HEK293 (cell line): ENCODE results near the gene NAP1L4.

Experiments
- EGR2 ChIP-seq: fragments of 450-650 bp; formaldehyde crosslinking; IDR thresholded peaks from 2 replicates; pipeline ENCODE4 v1.5.1; 2016; ENCODE audit warnings: low read depth, missing biosample characterization, missing genetic modification characterization
- IKZF3 ChIP-seq: fragments of 450-650 bp; IDR thresholded peaks from 2 replicates; pipeline ENCODE4 v1.5.0; 2018; ENCODE audit warnings: missing biosample characterization, mild to moderate bottlenecking, missing genetic modification characterization, moderate library complexity
- KLF16 ChIP-seq: fragments of 450-650 bp; formaldehyde crosslinking; IDR thresholded peaks from 2 replicates; pipeline ENCODE4 v1.5.1; 2017; ENCODE audit warnings: missing biosample characterization, missing genetic modification characterization
- KLF9 ChIP-seq: fragments of 450-650 bp; formaldehyde crosslinking; IDR thresholded peaks from 2 replicates; pipeline ENCODE4 v1.5.1; 2016; ENCODE audit warnings: missing biosample characterization, missing genetic modification characterization, low read depth
- MEIS1 ChIP-seq: sonication (generic); formaldehyde crosslinking; IDR thresholded peaks from 2 replicates; pipeline ENCODE4 v1.8.1; 2022; ENCODE audit warnings: missing genetic modification reagents, mild to moderate bottlenecking, borderline replicate concordance
- SALL2 ChIP-seq: fragments of 450-650 bp; formaldehyde crosslinking; IDR thresholded peaks from 2 replicates; pipeline ENCODE4 v1.5.0; 2017; ENCODE audit warnings: missing biosample characterization, mild to moderate bottlenecking, missing genetic modification characterization, borderline replicate concordance
- SP3 ChIP-seq: fragments of 450-650 bp; formaldehyde crosslinking; IDR thresholded peaks from 2 replicates; pipeline ENCODE4 v1.5.1; 2016; ENCODE audit warnings: missing biosample characterization, missing genetic modification characterization
- TCF7L2 ChIP-seq: IDR thresholded peaks from 2 replicates; pipeline ENCODE4 v1.6.1; 2011; ENCODE audit warnings: low read depth, mild to moderate bottlenecking, inconsistent platforms, low read length, moderate library complexity, borderline replicate concordance
- ZBTB20 ChIP-seq: fragments of 450-650 bp; formaldehyde crosslinking; IDR thresholded peaks from 2 replicates; pipeline ENCODE4 v1.5.1; 2016; ENCODE audit warnings: missing biosample characterization, missing genetic modification characterization
- ZBTB21 ChIP-seq: fragments of 450-650 bp; formaldehyde crosslinking; IDR thresholded peaks from 2 replicates; pipeline ENCODE4 v1.5.1; 2017; ENCODE audit warnings: missing biosample characterization, missing genetic modification characterization
- ZBTB7A ChIP-seq: fragments of 450-650 bp; formaldehyde crosslinking; IDR thresholded peaks from 2 replicates; pipeline ENCODE4 v1.5.1; 2016; ENCODE audit warnings: low read depth, missing biosample characterization, missing genetic modification characterization
- ZFHX2 ChIP-seq: fragments of 450-650 bp; formaldehyde crosslinking; conservative IDR thresholded peaks from 2 replicates; pipeline ENCODE4 v1.5.1; 2016; ENCODE audit warnings: missing biosample characterization, missing genetic modification characterization
- ZFP69B ChIP-seq: fragments of 450-650 bp; formaldehyde crosslinking; IDR thresholded peaks from 2 replicates; pipeline ENCODE4 v1.5.1; 2016; ENCODE audit warnings: missing biosample characterization, missing genetic modification characterization
- ZNF10 ChIP-seq: fragments of 450-650 bp; formaldehyde crosslinking; IDR thresholded peaks from 2 replicates; pipeline ENCODE4 v1.5.1; 2017; ENCODE audit warnings: missing biosample characterization, missing genetic modification characterization
- ZNF112 ChIP-seq: fragments of 450-650 bp; formaldehyde crosslinking; IDR thresholded peaks from 2 replicates; pipeline ENCODE4 v1.5.0; 2017; ENCODE audit warnings: missing biosample characterization, missing genetic modification characterization
- ZNF202 ChIP-seq: fragments of 450-650 bp; formaldehyde crosslinking; IDR thresholded peaks from 2 replicates; pipeline ENCODE4 v1.5.1; 2016; ENCODE audit warnings: missing biosample characterization, missing genetic modification characterization, borderline replicate concordance
- ZNF221 ChIP-seq: fragments of 450-650 bp; formaldehyde crosslinking; IDR thresholded peaks from 2 replicates; pipeline ENCODE4 v1.5.1; 2017; ENCODE audit warnings: missing biosample characterization, missing genetic modification characterization, borderline replicate concordance
- ZNF311 ChIP-seq: fragments of 450-650 bp; formaldehyde crosslinking; IDR thresholded peaks from 2 replicates; pipeline ENCODE4 v1.5.1; 2017; ENCODE audit warnings: missing biosample characterization, missing genetic modification characterization, borderline replicate concordance
- ZNF324 ChIP-seq: fragments of 450-650 bp; formaldehyde crosslinking; IDR thresholded peaks from 2 replicates; pipeline ENCODE4 v1.5.1; 2016; ENCODE audit warnings: missing biosample characterization, missing genetic modification characterization
- ZNF394 ChIP-seq: fragments of 450-650 bp; formaldehyde crosslinking; IDR thresholded peaks from 2 replicates; pipeline ENCODE4 v1.5.1; 2016; ENCODE audit warnings: missing biosample characterization, missing genetic modification characterization, mild to moderate bottlenecking, moderate library complexity, borderline replicate concordance
- ZNF596 ChIP-seq: fragments of 450-650 bp; IDR thresholded peaks from 2 replicates; pipeline ENCODE4 v1.5.0; 2018; ENCODE audit warnings: missing biosample characterization, mild to moderate bottlenecking, missing genetic modification characterization, moderate library complexity
- ZNF624 ChIP-seq: fragments of 450-650 bp; formaldehyde crosslinking; IDR thresholded peaks from 2 replicates; pipeline ENCODE4 v1.5.1; 2017; ENCODE audit warnings: missing biosample characterization, missing genetic modification characterization
- ZNF843 ChIP-seq: fragments of 450-650 bp; formaldehyde crosslinking; IDR thresholded peaks from 2 replicates; pipeline ENCODE4 v1.5.1; 2016; ENCODE audit warnings: missing biosample characterization, missing genetic modification characterization
- ZSCAN30 ChIP-seq: fragments of 450-650 bp; IDR thresholded peaks from 2 replicates; pipeline ENCODE4 v1.5.1; 2018; ENCODE audit warnings: missing biosample characterization, mild to moderate bottlenecking, missing genetic modification characterization, moderate library complexity
- TF ChIP-seq, protein P1 (sequence below): IDR thresholded peaks from 2 replicates; pipeline ENCODE4 v1.6.1; 2011; ENCODE audit warnings: mild to moderate bottlenecking, low read depth, low read length, borderline replicate concordance
- TF ChIP-seq, protein P2 (sequence below): fragments of 450-650 bp; formaldehyde crosslinking; IDR thresholded peaks from 2 replicates; pipeline ENCODE4 v1.5.1; 2017; ENCODE audit warnings: missing biosample characterization, missing genetic modification characterization
- TF ChIP-seq, protein P3 (sequence below): fragments of 450-650 bp; formaldehyde crosslinking; IDR thresholded peaks from 2 replicates; pipeline ENCODE4 v1.5.1; 2016; ENCODE audit warnings: missing biosample characterization, missing genetic modification characterization
- TF ChIP-seq, protein P4 (sequence below): fragments of 450-650 bp; formaldehyde crosslinking; IDR thresholded peaks from 2 replicates; pipeline ENCODE4 v1.5.1; 2016; ENCODE audit warnings: missing biosample characterization, missing genetic modification characterization

The NAP1L4 gene

DNA sequence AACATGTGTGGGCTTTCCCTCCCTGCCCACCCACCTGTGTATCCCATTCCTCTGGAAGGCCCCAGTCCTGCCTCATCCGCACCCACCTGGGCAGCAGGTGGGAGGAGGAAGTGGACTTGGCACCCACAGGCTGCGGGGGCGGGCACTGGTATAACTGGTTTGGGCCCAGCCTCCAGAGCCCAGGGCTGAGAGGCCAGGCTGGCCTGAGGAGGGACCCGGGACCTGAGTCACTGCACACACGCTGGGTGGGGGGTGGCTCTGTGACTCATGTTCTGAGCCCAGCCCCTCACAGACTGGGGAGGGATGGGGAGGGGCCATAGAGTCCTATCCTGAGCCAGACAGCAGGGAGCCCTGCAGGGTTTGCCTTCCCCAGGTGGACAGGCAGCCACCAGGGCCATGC is 79.6 kb downstream of the NAP1L4 start (continued):
- TF ChIP-seq SALL2 (tag by site-specific recombination) (no peak), MEIS1 (no peak), ZNF596 (no peak), ZNF324 (tag by site-specific recombination) (no peak), ZNF311 (tag by site-specific recombination) (no peak), IKZF3 (tag by site-specific recombination) (no peak), KLF9 (tag by site-specific recombination) (0 out of 2 replicates have a peak, but pooled peaks have one; percentile 16), ZNF394 (tag by site-specific recombination) (no peak), EGR2 (tag by site-specific recombination) (peak; percentile 86), ZNF112 (no peak), ZBTB21 (tag by site-specific recombination) (no peak), ZNF10 (tag by site-specific recombination) (no peak), ZBTB20 (peak; percentile 77), ZNF843 (no peak), ZNF221 (tag by site-specific recombination) (no peak), ZFP69B (tag by site-specific recombination) (no peak), ZFHX2 (peak; percentile 92), SP3 (tag by site-specific recombination) (peak; percentile 59), TCF7L2 (no peak), KLF16 (tag by site-specific recombination) (0 out of 2 replicates have a peak, but pooled peaks have one; percentile 33), ZBTB7A (tag by site-specific recombination) (no peak), ZNF202 (tag by site-specific recombination) (no peak), ZSCAN30 (tag by site-specific recombination) (no peak), ZNF624 (no peak)
- TF ChIP-seq, protein P1, sequence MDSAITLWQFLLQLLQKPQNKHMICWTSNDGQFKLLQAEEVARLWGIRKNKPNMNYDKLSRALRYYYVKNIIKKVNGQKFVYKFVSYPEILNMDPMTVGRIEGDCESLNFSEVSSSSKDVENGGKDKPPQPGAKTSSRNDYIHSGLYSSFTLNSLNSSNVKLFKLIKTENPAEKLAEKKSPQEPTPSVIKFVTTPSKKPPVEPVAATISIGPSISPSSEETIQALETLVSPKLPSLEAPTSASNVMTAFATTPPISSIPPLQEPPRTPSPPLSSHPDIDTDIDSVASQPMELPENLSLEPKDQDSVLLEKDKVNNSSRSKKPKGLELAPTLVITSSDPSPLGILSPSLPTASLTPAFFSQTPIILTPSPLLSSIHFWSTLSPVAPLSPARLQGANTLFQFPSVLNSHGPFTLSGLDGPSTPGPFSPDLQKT: no peak
- TF ChIP-seq, protein P2, sequence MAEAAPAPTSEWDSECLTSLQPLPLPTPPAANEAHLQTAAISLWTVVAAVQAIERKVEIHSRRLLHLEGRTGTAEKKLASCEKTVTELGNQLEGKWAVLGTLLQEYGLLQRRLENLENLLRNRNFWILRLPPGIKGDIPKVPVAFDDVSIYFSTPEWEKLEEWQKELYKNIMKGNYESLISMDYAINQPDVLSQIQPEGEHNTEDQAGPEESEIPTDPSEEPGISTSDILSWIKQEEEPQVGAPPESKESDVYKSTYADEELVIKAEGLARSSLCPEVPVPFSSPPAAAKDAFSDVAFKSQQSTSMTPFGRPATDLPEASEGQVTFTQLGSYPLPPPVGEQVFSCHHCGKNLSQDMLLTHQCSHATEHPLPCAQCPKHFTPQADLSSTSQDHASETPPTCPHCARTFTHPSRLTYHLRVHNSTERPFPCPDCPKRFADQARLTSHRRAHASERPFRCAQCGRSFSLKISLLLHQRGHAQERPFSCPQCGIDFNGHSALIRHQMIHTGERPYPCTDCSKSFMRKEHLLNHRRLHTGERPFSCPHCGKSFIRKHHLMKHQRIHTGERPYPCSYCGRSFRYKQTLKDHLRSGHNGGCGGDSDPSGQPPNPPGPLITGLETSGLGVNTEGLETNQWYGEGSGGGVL (tag by site-specific recombination): peak; percentile 52
- TF ChIP-seq, protein P3, sequence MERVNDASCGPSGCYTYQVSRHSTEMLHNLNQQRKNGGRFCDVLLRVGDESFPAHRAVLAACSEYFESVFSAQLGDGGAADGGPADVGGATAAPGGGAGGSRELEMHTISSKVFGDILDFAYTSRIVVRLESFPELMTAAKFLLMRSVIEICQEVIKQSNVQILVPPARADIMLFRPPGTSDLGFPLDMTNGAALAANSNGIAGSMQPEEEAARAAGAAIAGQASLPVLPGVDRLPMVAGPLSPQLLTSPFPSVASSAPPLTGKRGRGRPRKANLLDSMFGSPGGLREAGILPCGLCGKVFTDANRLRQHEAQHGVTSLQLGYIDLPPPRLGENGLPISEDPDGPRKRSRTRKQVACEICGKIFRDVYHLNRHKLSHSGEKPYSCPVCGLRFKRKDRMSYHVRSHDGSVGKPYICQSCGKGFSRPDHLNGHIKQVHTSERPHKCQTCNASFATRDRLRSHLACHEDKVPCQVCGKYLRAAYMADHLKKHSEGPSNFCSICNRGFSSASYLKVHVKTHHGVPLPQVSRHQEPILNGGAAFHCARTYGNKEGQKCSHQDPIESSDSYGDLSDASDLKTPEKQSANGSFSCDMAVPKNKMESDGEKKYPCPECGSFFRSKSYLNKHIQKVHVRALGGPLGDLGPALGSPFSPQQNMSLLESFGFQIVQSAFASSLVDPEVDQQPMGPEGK (tag by site-specific recombination): peak; percentile 62; the same call in 1 of the 2 replicates
- TF ChIP-seq, protein P4, sequence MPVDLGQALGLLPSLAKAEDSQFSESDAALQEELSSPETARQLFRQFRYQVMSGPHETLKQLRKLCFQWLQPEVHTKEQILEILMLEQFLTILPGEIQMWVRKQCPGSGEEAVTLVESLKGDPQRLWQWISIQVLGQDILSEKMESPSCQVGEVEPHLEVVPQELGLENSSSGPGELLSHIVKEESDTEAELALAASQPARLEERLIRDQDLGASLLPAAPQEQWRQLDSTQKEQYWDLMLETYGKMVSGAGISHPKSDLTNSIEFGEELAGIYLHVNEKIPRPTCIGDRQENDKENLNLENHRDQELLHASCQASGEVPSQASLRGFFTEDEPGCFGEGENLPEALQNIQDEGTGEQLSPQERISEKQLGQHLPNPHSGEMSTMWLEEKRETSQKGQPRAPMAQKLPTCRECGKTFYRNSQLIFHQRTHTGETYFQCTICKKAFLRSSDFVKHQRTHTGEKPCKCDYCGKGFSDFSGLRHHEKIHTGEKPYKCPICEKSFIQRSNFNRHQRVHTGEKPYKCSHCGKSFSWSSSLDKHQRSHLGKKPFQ: no peak
